Stimulated activated CD8-positive, alpha-beta memory T cell treated with anti-CD3 and anti-CD28 coated beads, Interleukin-7, amount 100 ng/mL, for 48 hours (primary cell): ENCODE measurements around the gene HIF1A.

Experiments
- DNase-seq, 2 donors: peaks; one replicate each; pipeline ENCODE4 v3.0.0-alpha.2; 2020; ENCODE audit warnings: low read depth in 1 of 2; ENCODE audit errors: extremely low read depth in 1 of 2

HIF1A gene

GRCh38 chr14:61672796-61673195 lies 22.5 kb upstream of the HIF1A start:
- DNase-seq, result no peak

GRCh38 chr14:61673305-61673704 lies 22.0 kb upstream of the HIF1A start:
- DNase-seq, result no peak

- DNase-seq, result no peak
Observed at GRCh38 chr14:61675291-61675690, 20.0 kb upstream of the HIF1A start.

- no peak for DNase-seq
Observed at GRCh38 chr14:61677479-61677878, 17.8 kb upstream of the HIF1A start.

GRCh38 chr14:61678975-61679374 lies 16.3 kb upstream of the HIF1A start:
- DNase-seq, result no peak

- DNase-seq, result no peak
Observed at GRCh38 chr14:61681413-61681812, 13.9 kb upstream of the HIF1A start.

GRCh38 chr14:61683108-61683507 lies 12.2 kb upstream of the HIF1A start:
- DNase-seq, result no peak

GRCh38 chr14:61690039-61690438 lies 5.3 kb upstream of the HIF1A start:
- DNase-seq, result no peak

GRCh38 chr14:61690982-61691381 lies 4.3 kb upstream of the HIF1A start:
- no peak for DNase-seq

GRCh38 chr14:61691495-61691894 lies 3.8 kb upstream of the HIF1A start:
- no peak for DNase-seq

GRCh38 chr14:61694039-61694438 lies 1.3 kb upstream of the HIF1A start:
- no peak for DNase-seq

- peak in 1 of 2 donors; percentile 37 for DNase-seq
Observed at GRCh38 chr14:61695695-61696527, 598 bp downstream of the HIF1A start.

GRCh38 chr14:61696753-61697318 lies 1.5 kb downstream of the HIF1A start:
- DNase-seq, result no peak

- DNase-seq, result no peak
Observed at GRCh38 chr14:61698206-61698980, 3.1 kb downstream of the HIF1A start.

- no peak for DNase-seq
Observed at GRCh38 chr14:61699027-61699426, 3.7 kb downstream of the HIF1A start.

- no peak for DNase-seq
Observed at GRCh38 chr14:61700104-61700886, 5.0 kb downstream of the HIF1A start.

- DNase-seq, result no peak
Observed at GRCh38 chr14:61701946-61702345, 6.6 kb downstream of the HIF1A start.

- DNase-seq, result no peak
Observed at GRCh38 chr14:61703342-61704129, 8.2 kb downstream of the HIF1A start.

GRCh38 chr14:61704554-61704953 lies 9.2 kb downstream of the HIF1A start:
- DNase-seq, result no peak

- DNase-seq, result no peak
Observed at GRCh38 chr14:61705017-61705416, 9.7 kb downstream of the HIF1A start.
